Dedifferentiated amniotic fluid mesenchymal stem cell (primary cell): ENCODE results near the gene NKX3-2.

Experiments used
- DNase-seq: peaks from one replicate; pipeline ENCODE4 v3.0.0-alpha.2; 2016; ENCODE audit errors: extremely low spot score

NKX3-2 gene

DNA sequence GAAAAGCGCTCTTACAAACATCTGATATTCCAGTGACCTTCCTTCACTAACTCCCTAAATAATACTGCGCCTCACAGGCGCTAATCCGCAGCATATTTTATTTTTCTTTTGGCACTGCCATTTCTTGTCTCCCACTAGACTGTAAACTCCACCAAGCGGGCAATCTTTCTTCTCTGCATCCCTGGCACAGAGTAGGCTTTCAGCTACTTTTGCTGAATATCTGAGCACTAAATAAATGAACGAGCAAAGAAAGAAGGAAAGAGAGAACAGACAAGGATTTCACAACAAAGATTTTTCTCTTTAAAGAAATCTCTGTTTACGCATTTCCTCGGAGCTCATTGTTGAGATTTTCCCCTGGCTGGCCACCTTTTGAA, 12.7 kb downstream of the NKX3-2 start:
- no peak for DNase-seq

GRCh38 chr4:13530823-13531624, 13.3 kb downstream of the NKX3-2 start:
- no peak for DNase-seq

DNA sequence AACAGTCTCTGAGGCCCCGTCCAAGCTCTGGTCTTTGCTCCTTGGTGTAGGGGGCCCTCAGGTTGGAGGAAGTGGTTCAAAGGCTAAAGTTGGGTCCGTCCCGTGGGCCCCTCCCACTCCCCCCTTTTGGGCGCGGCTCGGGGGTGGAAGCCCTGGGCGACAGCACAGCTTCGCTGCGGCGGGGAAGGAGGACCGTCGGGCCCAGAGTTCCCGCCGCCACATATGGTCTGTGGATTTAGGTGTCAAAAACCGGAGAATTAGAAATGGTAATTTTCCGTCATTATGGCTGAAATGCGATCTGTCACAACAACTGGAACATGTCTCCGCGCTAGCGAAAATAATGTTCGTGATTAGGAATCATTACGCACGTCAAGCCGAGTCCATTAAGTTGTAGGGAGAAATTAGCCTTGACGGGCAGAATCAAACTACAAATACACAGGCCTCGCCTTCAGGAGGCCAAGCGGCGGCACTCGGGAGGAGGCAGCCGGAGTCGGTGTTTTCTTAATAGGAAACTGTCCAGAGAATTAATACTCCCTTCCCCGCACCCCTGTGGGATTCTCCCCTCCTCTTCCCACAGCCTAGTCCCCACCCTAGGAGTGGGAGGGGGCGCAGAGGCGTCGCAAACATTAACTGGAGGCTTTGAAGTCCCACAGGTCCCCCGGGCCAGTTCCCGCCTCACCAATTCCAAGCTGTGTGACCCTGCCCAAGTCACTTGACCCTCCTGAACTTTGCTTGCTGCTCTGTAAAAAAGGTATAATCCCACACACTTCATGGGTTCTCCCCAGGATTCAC, 15.0 kb downstream of the NKX3-2 start:
- no peak for DNase-seq

DNA sequence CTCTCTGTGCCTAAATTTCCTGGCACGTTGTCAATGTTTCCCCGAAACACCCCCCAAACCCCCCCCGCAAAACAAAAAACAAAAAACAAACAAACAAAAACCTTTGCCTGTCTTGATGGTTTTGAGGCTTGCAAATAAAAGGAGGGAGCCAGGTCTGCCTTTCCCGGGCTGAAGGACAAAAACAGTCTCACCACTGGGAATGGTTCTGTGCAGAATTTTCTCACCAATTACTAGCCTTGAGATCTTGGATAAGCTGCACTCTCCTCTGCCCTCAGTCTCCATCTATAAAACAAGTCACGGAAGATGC, 15.5 kb downstream of the NKX3-2 start:
- DNase-seq = no peak

DNA sequence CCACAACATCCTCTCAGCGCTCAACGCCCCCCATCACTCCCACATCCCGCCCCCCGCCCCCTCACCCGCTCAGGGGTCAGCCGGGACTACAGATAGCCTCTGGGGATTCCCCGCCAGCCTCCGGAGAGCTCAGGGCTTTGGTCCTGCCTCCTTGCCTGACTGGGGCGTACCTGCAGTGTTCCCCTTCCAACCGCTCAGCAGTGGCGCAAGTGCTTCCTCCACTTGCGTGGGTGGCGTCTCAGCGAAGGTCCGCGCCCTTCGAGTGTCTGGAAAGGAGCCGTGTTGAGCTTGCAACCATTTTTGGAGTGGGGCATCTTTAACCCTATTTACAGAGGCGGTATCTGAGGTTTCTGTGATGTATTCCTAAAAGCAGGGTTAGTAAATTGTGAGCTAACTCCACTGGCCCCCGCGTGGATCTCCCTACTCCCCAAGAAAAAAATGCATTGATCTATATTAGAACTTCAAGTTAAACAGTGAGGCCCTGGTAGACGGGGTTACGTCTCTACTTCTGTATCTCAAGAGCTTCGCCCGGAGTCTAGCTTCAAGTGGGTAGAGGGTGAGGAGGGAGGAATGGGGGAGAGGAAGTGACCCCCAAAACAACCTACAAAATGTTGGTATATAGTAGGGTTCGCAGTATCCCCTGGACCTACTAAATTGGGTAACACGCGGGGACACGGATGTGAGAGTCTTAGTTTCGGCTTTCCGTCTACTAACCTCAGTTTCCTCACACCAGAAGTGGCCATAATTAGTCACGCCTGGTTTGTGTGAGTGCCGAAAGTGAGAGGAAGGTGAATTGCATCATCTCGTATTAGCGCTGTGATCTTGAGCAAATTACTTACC, 16.1 kb downstream of the NKX3-2 start:
- DNase-seq = no peak

GRCh38 chr4:13527192-13527980, 16.9 kb downstream of the NKX3-2 start:
- DNase-seq = no peak

DNA sequence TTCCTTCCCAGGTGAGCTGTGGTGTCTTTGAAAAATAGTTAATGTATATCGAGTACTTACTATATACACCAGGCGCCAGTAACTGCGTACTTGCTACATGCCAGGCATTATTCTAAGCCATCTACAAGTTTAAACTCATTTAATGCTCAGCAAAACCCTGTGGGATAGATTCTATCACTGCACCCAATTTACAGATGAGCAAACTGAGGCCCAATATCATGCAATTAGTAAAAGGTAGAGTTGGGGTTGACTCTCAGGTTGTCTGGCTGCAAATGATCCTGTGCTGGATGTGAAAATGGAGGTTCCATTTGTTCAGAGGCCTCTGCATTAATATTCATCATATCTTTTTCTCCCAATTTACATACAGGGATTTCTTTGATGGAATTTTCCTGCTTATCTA, 17.6 kb downstream of the NKX3-2 start:
- no peak for DNase-seq

GRCh38 chr4:13525606-13526281, 18.6 kb downstream of the NKX3-2 start:
- DNase-seq = no peak

DNA sequence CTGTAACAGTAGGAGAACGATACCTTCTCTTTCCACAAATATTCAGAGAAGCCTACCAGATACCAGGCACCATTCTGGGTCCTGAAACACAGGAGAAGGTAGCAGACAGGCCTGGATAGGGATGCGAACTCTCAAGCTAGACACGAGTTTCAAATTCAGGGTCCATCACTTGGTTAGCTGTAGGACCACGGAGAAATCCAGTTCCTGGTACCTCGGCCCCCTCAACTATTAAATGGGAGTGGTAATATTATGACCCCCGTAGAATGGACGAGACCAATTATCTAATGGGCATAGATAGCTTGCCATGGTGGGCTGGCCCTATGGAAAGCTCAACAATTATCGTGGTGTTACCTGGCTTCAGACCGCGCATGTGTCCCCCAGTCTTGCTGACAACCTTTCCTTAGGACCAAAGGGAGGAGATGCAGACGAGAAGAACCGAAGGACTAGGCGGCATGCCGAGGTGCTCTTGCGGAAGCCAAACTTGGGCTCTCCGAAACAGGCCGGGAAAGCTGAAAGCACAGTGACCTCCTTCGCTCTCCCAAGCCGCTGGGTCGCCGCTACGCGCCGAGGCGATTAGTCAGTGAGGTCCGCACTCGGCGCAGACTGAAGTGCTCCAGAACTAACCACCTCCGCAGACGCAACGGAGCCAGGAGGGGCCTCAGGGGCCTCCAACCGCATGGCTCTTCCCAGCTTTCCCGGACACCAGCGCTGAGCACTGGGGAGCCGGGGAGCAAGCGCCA, 19.6 kb downstream of the NKX3-2 start:
- DNase-seq = no peak

DNA sequence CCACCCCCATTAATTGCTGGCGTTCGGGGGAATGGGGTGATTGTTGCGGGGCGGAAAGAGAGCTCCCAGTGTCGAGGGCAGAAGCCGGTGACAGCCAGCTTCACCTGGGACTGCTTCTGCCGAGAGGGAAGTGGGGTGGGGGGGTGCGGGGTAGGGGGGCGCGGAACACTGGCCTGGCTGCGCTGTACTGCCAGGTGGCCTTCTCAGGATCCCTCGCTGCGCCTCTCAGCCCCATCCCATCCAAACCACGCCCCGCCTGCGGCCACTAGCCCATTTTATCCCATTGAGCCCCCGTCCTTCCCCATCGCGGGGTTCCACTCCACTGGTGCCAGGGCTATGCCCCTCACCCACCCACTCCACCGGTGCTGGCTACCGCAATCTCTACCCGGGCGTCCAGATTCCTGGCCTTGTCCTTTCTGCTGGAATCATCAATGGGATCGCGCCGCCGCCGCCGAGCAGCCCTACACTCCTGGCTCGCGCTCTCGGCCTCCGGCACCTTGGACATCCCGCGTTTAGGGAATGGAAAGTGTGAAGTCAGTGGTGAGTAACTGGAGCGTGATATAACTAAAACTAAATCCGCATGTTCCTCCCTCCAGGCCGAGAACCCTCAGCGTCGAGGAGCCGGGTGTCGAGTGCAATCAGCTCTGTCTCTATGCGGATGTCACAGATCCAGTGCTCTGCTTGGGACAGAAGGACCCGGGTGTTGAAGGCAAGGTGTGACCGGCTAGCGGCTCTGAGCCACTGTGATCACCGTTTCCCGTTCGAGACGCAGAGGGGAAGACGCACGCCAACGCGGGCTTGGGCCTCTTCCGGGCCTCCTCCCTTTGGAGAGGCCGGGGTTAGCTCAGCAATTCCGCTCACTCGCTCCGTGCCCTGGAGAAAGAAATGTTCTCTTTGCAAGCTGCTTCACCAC, 20.5 kb downstream of the NKX3-2 start:
- no peak for DNase-seq

- DNase-seq = no peak
Observed at GRCh38 chr4:13523105-13523477, 21.2 kb downstream of the NKX3-2 start.

DNA sequence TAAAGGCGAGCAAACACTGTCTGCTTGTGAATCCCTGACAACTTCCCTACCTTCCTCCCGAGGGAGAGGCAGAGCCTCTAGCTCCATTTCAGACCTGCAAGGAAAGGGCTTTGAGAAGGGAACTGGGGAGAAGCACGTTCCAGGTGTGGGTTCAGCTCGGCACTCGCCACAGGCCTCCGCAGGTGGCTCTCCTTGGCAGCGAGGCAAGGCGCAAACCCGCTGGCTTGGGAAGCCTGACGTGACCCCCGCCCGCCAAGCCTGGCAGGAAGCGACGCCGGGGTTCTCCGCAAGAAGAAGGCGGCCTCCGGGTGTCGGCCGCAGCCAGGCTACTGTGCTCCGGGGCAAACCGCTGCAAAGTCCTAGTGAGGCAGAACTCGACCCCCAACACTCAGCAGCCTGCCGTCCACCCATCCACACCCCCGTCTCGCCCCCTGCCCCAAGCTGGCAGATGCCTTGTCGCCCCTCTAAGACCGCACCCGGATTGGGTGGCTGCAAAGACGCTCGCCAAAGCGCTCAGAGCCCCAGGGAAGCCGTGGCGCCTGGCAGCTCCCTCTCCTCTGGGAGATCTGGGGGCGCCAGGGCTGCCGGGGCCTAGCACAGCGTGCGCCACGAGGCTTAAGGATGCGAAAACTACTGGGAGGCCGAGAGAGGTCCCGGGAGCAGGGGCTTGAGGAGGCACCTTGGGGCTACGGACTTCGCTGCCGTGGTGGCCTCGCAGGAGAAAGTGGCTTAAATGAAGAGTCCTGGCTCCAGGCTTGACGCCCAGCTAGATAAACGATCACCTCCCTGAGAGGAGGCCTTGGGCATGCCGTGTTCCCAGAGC, 21.8 kb downstream of the NKX3-2 start:
- no peak for DNase-seq

GRCh38 chr4:13521047-13521446, 23.3 kb downstream of the NKX3-2 start:
- DNase-seq = no peak

GRCh38 chr4:13516315-13516860, 27.9 kb downstream of the NKX3-2 start:
- DNase-seq = no peak

DNA sequence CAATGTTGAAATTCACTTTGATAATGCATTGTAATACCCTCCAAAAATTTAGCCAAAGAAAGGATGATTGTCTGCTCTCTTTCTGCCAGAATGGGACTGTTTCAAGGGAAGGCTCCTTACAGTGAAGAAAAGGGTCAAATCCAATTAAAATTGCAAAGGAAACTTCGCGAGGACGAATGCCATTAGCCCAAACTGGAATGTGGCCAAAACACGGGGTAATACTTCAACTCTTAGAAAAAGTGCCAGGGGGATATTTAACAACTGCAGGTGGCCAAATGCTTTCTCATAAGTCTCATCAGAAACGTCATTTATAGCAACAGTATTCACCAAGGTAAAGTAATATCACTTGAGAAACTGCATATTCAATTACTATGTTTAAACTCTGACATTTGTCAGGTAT, 29.0 kb downstream of the NKX3-2 start:
- no peak for DNase-seq

DNA sequence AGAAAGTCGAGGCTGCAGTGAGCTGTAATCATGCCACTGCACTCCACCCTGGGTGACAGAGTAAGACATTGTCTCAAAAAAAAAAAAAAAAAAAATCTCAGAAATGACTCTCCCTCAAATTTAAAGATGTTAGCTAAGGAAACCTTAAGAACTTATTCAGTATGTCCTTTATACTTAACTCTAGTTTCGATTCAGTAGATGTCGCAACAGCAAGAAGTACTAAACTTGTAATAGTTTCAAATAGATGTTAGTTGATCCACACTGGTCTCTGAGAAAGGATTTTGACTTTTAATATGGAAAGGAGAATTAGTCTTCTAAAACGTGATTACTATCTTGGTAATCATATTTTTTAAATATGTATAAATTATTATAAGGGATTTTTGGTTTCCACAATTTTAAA, 29.6 kb downstream of the NKX3-2 start:
- no peak for DNase-seq

DNA sequence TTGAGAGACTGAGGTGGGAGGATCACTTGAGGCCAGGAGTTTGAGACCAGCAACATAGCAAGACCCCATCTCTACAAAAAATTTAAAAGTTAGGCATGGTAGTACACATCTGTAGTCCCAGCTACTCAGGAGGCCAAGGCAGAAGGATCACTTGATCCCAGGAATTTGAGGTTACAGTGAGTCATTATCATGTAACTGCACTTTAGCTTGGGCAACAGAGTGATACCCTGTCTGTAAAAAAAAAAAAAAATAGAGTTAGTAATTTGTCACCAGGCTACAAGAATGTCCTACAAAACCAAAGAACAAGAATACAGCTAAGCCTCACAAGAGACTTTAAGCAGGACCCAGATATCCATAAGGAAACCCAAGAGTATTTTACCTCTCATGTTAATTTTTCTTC, 33.2 kb downstream of the NKX3-2 start:
- DNase-seq = no peak

DNA sequence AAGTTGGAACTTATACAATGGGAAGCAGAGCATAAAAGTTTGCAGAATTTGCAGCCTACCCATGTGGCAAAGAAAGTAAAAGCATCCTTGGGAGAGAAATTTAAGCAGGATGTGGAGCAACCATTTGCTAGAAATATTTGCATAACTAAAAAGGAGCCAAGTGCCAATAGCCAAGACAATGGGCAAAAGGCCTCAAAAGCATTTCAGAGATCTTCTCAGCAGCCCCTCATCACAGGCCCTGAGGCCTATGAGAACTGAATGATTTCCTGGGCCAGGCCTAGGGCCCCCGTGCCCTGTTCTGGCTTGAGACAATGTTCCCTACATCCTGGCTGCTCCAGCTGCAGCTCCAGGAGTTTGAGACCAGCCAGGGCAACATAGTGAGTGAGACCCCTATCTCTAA, 34.9 kb downstream of the NKX3-2 start:
- no peak for DNase-seq
